Smooth muscle cell (in vitro differentiated cells): ENCODE data around the gene FHIT. TPM values are rescaled to one million over a fixed set of nuclear protein-coding genes. Genes with fewer than 3 reads are reported as not detected.

Experiments used
- DNase-seq: peaks from one replicate; lab custom pipeline; 2025; ENCODE audit not compliant: unreplicated experiment; lab: John Stamatoyannopoulos, UW
- H2AFZ ChIP-seq: fragments of 200-600 bp; sonication (generic); 2 replicates; pipeline ENCODE4 v1.6.0; 2016; ENCODE audit warnings: antibody characterized with exemption, low read depth, mild to moderate bottlenecking
- H3F3A ChIP-seq: fragments of 200-600 bp; sonication (generic); 2 replicates; pipeline ENCODE4 v1.6.0; 2017; ENCODE audit warnings: antibody characterized with exemption, low read depth
- H3K27ac ChIP-seq: fragments of 200-600 bp; sonication (generic); 2 replicates; pipeline ENCODE4 v1.5.1; 2016; ENCODE audit warnings: low read depth, mild to moderate bottlenecking
- H3K27me3 ChIP-seq: fragments of 200-600 bp; sonication (generic); 2 replicates; pipeline ENCODE4 v1.6.1; 2016; ENCODE audit warnings: low read depth, mild to moderate bottlenecking
- H3K36me3 ChIP-seq: fragments of 200-600 bp; sonication (generic); 2 replicates; pipeline ENCODE4 v1.5.1; 2016; ENCODE audit warnings: low read depth
- H3K4me1 ChIP-seq: fragments of 200-600 bp; sonication (generic); 2 replicates; pipeline ENCODE4 v1.5.1; 2016; ENCODE audit warnings: low read depth
- H3K4me2 ChIP-seq: fragments of 200-600 bp; sonication (generic); 2 replicates; pipeline ENCODE4 v1.6.0; 2016; ENCODE audit warnings: mild to moderate bottlenecking
- H3K4me3 ChIP-seq: fragments of 200-600 bp; sonication (generic); 2 replicates; pipeline ENCODE4 v1.5.1; 2016; ENCODE audit warnings: mild to moderate bottlenecking
- H3K79me2 ChIP-seq: fragments of 200-600 bp; sonication (generic); 2 replicates; pipeline ENCODE4 v1.6.0; 2016; ENCODE audit warnings: low read depth, mild to moderate bottlenecking
- H3K9ac ChIP-seq: fragments of 200-600 bp; sonication (generic); 2 replicates; pipeline ENCODE4 v1.6.0; 2016; ENCODE audit warnings: low read depth
- H3K9me3 ChIP-seq: fragments of 200-600 bp; sonication (generic); replicated peaks from 2 replicates; pipeline ENCODE4 v1.5.1; 2016; ENCODE audit warnings: low read depth
- H4K20me1 ChIP-seq: fragments of 200-600 bp; sonication (generic); 2 replicates; pipeline ENCODE4 v1.6.0; 2016; ENCODE audit warnings: low read depth
- CTCF ChIP-seq: fragments of 200-600 bp; sonication (generic); IDR thresholded peaks from 2 replicates; pipeline ENCODE4 v1.5.1; 2017; ENCODE audit warnings: borderline replicate concordance, mild to moderate bottlenecking, antibody characterized with exemption; ENCODE audit not compliant: insufficient read depth, poor library complexity, severe bottlenecking
- WGBS: methylation state at CpG from one replicate; pipeline ENCODE4 v1.1.7; 2016; ENCODE audit warnings: low lambda C conversion rate; 5-methylcytosine and 5-hydroxymethylcytosine counted together
- polyA plus RNA-seq: library from polyadenylated mRNA; unstranded; fragments of >200 nt; fragmentation: Nextera tagmentation; extraction: Ambion mirVana; gene quantifications from 2 replicates; pipeline ENCODE4 v1.2.1, GENCODE V29; 2016
- total RNA-seq: library from RNA; depleted of rRNA; stranded (reverse); fragments of >200 nt; gene quantifications from 2 replicates; pipeline ENCODE4 v1.2.3, GENCODE V29; 2014

The FHIT gene
- total and polyA plus RNA-seq, 2 experiments from 2014 or later, result 5.9 to 6.7 TPM

- no peak overlapping the region for H3K27ac ChIP-seq
- H3K36me3 ChIP-seq, result no peaks in the 10 kb centered on the region
- H3K79me2 ChIP-seq, result no peaks in the 10 kb centered on the region
- DNase-seq, result no peak
- no peak overlapping the region for H3K4me3 ChIP-seq
- H2AFZ ChIP-seq, result no peak overlapping the region
- no peaks in the 10 kb centered on the region for H3F3A ChIP-seq
- no peak overlapping the region for H3K4me2 ChIP-seq
- H4K20me1 ChIP-seq, result no peaks in the 10 kb centered on the region
- H3K9ac ChIP-seq, result no peak overlapping the region
- 100% methylated on average over 1 of the region's 1 CpG for WGBS
- no peaks in the 10 kb centered on the region for H3K27me3 ChIP-seq
- no peaks in the 10 kb centered on the region for H3K9me3 ChIP-seq
- no peak for TF ChIP-seq CTCF
- H3K4me1 ChIP-seq, result no peaks in the 10 kb centered on the region
Observed at GRCh38 chr3:60630953-60631352, 620.3 kb downstream of the FHIT start.

DNA sequence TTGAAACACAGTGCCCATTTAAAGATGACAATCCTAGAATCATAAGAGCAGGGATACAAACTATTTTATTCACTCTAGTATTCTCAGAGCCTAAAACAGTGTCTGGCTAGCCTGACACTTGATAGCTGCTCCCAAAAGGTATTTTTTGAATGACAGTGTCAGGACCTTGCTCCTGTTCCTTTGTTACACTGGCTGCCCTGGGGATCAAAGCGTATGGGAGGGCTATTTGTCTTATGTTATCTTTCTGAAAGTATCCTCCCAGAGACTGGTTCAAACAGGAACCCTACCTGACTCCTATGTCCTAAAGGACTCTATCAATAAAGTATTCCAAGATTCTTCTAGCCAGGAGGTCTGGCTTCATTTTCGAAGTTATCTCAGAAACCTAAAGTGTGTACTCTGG lies 621.4 kb downstream of the FHIT start:
- no peak for TF ChIP-seq CTCF
- no peaks in the 10 kb centered on the region for H3K79me2 ChIP-seq
- no peaks in the 10 kb centered on the region for H3F3A ChIP-seq
- no peaks in the 10 kb centered on the region for H3K36me3 ChIP-seq
- WGBS, result 90% methylated on average over 2 of the region's 2 CpGs
- DNase-seq, result no peak
- no peak overlapping the region for H3K9ac ChIP-seq
- H3K4me2 ChIP-seq, result no peak overlapping the region
- H3K4me1 ChIP-seq, result no peaks in the 10 kb centered on the region
- H3K27me3 ChIP-seq, result no peaks in the 10 kb centered on the region
- H3K27ac ChIP-seq, result no peak overlapping the region
- H3K9me3 ChIP-seq, result no peaks in the 10 kb centered on the region
- no peak overlapping the region for H2AFZ ChIP-seq
- H3K4me3 ChIP-seq, result no peak overlapping the region
- H4K20me1 ChIP-seq, result no peaks in the 10 kb centered on the region

DNA sequence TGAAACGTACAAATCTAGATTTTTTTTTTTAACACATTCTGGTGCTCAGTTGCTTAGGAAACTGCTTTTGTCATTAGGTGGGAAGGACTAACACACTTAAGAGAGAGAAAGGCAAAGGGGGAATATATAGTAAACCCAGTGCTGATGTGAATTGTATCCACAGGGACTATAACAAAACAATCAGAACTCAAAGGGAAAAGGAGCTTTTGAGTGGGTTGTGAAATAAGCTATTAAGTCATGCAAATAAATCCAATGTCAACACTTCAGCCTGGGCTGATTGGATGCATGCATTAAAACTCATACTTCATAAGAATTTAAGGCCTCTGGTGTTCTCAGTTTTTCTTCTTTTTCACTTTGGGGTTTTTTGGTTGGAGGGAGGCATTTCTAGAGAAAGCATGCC lies 628.9 kb downstream of the FHIT start:
- H3K79me2 ChIP-seq, result no peaks in the 10 kb centered on the region
- no peaks in the 10 kb centered on the region for H3K27me3 ChIP-seq
- TF ChIP-seq CTCF, result no peak
- H3K4me1 ChIP-seq, result no peaks in the 10 kb centered on the region
- no peaks in the 10 kb centered on the region for H3F3A ChIP-seq
- WGBS, result 44% methylated on average over 1 of the region's 1 CpG
- no peak overlapping the region for H3K27ac ChIP-seq
- H3K9ac ChIP-seq, result no peak overlapping the region
- peak overlapping the region; percentile 7 for H3K4me2 ChIP-seq
- H2AFZ ChIP-seq, result no peak overlapping the region
- H3K36me3 ChIP-seq, result no peaks in the 10 kb centered on the region
- H3K9me3 ChIP-seq, result no peaks in the 10 kb centered on the region
- no peak overlapping the region for H3K4me3 ChIP-seq
- no peaks in the 10 kb centered on the region for H4K20me1 ChIP-seq
- no peak for DNase-seq

GRCh38 chr3:60617188-60617587 lies 634.1 kb downstream of the FHIT start:
- H3K4me3 ChIP-seq, result no peak overlapping the region
- H3K4me2 ChIP-seq, result no peak overlapping the region
- no peaks in the 10 kb centered on the region for H3K36me3 ChIP-seq
- DNase-seq, result no peak
- 85% methylated on average over 2 of the region's 2 CpGs for WGBS
- H3K27me3 ChIP-seq, result no peaks in the 10 kb centered on the region
- no peaks in the 10 kb centered on the region for H4K20me1 ChIP-seq
- H3K9ac ChIP-seq, result no peak overlapping the region
- no peak overlapping the region for H2AFZ ChIP-seq
- H3F3A ChIP-seq, result no peaks in the 10 kb centered on the region
- H3K27ac ChIP-seq, result no peak overlapping the region
- TF ChIP-seq CTCF, result no peak
- no peaks in the 10 kb centered on the region for H3K4me1 ChIP-seq
- H3K79me2 ChIP-seq, result no peaks in the 10 kb centered on the region
- no peaks in the 10 kb centered on the region for H3K9me3 ChIP-seq
